Measurements from ENCODE around the gene PSME3IP1.
"Not testable (repeated sequence)": the region's sequence is repeated elsewhere in the genome, so short reads cannot be mapped to it uniquely, and the experiment has no call there.

Gene PSME3IP1

DNA sequence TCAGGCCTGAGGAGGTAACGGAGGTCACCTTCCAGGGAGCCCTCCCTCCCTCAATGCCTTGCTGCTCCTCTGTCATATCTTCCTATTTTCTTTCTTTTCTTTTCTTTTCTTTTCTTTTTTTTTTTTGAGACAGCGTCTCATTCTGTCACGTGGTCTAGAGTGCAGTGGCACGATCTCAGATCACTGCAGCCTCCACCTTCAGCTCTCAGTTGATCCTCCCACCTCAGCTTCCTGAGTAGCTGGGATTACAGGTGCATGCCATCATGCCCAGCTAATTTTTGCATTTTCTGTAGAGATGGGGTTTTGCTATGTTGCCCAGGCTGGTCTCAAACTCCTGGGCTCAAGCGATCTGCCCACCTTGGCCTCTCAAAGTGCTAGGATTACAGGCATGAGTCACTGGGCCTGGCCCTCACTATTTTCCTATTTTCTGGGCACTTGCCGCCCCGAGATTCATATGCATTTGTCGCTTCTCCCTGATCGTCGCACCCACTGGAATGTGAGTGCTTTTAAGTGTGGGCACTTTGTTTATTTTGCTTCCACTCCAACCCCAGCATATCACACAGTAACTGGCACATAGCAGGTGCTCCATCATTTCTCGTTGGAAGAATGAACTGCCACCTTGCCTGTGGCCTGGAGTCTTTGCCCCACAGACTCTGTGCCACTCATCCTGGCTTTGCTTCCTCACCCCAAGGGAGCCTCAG, 61.7 kb downstream of the PSME3IP1 start:
- no peak for DNase-seq (ENCODE audit: low read depth)

DNA sequence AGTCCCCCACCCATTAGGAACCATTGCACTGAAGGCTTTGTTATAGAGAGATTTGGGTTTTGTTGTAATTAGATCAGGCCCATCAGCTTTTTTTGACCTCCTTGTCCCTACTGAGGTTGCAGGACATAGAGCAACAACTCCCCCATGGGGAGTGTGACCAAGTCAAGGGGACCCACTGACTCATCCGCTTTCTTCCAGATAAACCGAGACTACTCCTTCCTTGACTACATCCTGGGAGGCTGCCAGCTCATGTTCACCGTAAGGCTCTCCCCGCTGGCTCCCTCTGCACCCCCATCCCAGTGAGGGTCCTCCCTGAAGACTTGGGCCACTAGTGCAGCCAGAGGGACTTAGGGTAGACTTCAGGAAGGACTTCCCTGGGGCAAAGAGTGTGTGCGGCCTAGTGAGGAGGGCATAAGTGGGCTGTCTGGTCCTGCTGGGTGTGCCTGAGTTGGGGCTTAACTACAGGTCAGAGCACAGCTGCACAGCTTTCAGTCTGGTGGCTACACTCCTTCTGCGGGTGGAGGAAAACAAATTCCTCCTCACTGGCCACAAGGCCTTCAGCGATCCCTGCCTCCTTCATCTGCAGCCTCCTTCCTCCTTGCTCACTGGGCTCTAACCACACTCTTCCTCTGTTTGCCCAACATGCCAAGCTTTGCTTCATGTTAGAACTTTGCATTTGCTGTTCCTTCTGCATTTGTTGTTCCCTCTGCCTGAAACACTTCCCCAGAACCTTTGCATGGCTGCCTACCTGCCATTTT, 62.4 kb downstream of the PSME3IP1 start:
- DNase-seq (ENCODE audit: low read depth), result peak; percentile 38

DNA sequence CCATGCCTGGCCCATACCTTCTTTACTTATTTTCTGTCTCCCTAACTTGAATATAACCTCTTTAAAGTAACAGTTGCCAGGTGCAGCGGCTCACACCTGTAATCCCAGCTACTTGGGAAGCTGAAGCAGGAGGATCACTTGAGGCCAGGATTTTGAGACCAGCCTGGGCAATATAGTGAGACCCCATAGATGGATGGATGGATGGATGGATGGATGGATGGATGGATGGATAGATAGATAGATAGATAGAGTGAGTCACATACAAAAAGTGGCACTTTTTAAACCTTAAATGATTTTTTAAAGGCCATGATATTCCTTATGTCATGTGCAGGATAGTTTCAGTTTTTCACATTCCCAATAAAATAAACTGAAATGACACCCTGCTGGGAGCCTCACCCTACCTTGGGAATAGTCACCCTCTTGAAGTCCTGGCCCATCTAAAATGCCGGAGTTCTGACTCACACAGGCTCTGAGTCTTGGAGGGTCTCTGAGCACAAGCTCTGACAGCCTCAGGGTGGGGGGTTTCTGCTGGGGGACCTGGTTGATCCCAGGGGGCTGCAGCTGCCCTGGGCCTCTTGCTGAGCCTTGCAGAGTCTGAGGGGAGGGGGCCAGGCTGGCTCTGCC, 67.3 kb downstream of the PSME3IP1 start:
- no peak for DNase-seq (ENCODE audit: low read depth)

DNA sequence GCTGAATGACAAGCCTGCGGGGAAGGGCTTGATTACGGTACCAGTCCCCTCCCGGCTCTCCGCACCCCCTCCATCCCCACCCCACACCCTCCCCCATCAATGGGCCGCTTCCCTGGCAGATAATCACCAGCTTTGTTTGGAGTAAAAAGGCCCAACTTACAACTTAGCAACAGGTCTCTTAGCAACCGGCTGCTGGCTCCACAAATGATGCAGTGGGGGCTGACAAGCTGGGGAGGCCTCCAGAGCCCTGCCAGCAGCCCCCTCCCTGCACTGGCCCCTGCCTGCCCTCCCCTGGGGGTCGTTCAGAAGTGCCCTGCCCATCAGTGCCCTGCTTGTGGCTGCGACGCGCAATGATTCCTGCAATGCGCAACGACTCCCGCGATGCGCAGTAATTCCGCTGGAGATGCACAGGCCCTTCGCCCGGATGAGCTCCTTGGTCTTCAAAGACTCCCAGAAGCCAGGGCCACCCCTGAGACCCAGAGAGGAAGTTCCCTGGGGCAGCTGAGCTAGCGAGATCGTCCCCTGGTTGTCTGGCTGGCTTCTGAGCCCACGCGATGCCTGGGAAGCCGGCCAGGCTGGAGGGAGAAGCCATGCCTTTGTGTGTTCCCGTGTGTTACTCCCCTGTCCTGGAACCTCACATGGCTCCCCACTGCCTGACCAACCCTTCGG, 70.2 kb downstream of the PSME3IP1 start:
- DNase-seq (ENCODE audit: low read depth), result peak; percentile 49

- DNase-seq (ENCODE audit: low read depth), result no peak
Measured at GRCh38 chr16:57115168-57115513, 70.7 kb downstream of the PSME3IP1 start.

DNA sequence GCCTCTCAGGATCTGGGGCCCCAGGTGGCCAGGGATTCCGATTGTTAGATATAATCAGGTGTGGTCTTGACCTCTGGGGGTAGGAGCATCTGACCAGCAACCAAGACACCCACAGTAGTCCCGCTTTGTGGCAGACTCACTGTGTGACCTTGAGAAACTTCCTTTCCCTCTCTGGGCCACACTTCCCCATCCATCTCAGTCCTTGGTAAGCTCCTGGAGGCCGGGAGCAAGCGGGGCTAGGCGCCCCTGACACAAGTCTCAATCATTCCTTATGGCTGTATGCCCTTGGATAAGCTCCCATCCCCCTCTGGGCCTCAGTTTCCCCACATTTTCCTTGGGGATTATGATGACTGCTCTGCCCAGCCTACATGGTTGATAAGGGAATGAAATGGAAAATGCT, 72.2 kb downstream of the PSME3IP1 start:
- DNase-seq (ENCODE audit: low read depth), result no peak

DNA sequence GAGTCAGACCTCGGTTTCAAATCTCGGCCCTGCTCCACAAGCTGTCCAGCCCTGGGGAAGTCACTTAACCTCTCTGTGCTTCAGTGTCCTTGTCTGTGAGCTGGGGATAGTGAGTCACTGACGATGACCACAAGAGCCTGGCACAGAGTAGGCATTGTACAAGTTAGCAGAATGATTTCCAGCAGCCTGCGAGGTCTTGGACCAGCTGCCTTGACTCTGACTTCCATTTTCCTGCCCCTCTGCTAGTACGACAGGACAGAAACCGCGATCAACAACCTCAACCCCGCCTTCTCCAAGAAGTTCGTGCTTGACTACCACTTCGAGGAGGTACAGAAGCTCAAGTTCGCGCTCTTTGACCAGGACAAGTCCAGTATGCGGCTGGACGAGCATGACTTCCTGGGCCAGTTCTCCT, 72.8 kb downstream of the PSME3IP1 start:
- DNase-seq (ENCODE audit: low read depth), result peak; percentile 30

DNA sequence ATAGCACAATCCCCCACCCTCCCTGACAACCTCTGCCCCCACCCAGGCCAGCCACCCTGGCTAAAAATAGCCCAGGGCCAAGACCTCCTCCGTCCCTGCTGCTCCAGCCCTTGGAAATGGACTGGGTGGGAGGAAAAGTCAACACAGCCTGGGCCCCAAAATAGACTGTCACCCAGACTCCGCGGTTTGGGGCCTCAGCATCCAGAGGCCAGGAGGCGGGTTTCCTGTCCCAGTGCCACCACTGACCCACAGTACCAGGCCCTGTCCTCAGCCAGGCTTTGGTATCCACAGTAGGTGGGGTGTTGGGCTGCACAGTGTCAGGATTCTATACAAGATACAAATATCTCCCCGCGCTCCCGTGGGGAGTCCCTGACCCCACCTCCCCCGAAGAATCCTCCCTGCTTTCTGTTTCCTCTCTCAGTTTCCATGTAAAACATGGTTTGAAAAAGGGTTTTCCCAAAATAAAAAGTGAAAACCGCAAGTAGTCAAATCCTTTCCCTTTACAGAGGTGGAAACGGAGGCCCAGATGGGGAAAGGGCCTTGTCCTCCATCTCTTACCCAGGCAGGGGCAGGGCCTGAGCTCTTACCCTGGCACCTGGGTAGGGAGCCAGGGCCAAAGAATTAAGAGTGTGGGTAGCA, 73.3 kb downstream of the PSME3IP1 start:
- DNase-seq (ENCODE audit: low read depth), result no peak

GRCh38 chr16:57111420-57111819, 74.4 kb downstream of the PSME3IP1 start:
- DNase-seq (ENCODE audit: low read depth), result no peak

DNA sequence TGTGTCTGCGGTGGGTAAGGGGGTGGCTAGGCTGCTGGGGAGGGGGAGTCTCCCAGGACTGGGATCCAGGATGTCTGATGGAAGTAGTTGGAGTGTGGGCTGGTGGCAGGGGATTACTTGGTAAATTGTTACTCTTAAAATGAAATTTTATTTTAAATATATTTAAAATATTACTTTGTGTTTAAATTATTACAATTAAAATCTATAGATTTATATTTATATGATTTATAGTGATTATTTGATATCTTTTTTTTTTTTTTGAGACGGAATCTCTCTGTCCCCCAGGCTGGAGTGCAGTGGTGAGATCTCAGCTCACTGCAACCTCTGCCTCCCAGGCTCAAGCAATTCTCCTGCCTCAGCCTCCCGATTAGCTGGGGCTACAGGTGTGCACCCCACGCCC, 74.9 kb downstream of the PSME3IP1 start:
- no peak for DNase-seq (ENCODE audit: low read depth)

GRCh38 chr16:57109259-57110105, 76.4 kb downstream of the PSME3IP1 start:
- not testable (repeated sequence) for DNase-seq (ENCODE audit: low read depth)

DNA sequence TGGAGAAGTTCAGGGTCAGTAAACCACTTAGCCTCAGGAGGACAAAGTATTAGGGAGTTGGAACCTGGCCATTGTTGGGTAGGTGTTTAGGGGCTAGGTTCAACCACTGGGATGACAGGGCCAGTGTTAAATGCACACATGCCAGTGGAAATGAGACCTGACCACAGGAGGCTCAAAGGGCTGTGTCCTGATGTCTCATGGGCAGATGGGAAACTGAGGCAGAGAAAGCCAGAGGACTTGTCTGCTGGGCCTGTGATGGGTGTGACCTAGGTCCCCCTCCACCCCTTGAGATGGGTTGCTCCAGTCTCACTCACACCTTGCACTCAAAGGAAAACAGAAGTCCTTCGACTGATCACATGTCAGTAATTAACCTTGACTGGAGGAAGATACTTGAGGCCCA, 77.4 kb downstream of the PSME3IP1 start:
- no peak for DNase-seq (ENCODE audit: low read depth)

DNA sequence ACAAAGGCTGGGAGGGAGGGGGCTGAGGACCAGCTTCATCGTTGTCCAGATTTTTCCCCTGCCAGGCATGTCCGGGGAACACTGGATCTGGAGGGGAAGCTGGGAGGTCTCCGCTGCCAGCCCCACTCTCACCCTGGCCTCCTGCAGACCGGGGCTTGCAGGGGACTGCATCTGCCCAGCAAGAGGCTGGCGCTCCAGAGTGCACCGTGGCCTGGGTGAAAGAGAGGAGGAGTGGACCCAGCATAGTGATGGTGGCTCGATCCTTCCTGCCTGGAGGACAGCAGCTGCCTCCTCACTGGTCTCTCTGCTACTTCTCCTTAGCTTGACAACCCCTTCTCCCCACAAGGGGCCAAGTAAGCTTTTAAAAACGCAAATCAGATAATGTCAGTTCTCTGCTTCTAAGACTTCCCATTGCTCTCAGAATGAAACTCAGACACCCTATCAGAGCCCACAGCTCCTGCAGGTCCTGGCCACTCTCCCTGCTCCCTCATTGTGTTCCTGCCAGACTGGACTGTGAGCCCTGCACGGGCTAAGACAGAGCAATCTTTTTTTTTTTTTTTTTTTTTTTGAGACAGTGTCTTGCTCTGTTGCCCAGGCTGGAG, 78.4 kb downstream of the PSME3IP1 start:
- DNase-seq (ENCODE audit: low read depth), result no peak

GRCh38 chr16:57106767-57107166, 79.1 kb downstream of the PSME3IP1 start:
- no peak for DNase-seq (ENCODE audit: low read depth)

- DNase-seq (ENCODE audit: low read depth), result no peak
Measured at GRCh38 chr16:57105184-57105583, 80.7 kb downstream of the PSME3IP1 start.

GRCh38 chr16:57104706-57105105, 81.1 kb downstream of the PSME3IP1 start:
- DNase-seq (ENCODE audit: low read depth), result no peak

GRCh38 chr16:57102888-57103851, 82.7 kb downstream of the PSME3IP1 start:
- DNase-seq (ENCODE audit: low read depth), result no peak
